Gastrocnemius medialis (tissue), 4 donors: Measurements from ENCODE around the gene RHOT1. TPM values are rescaled to one million over a fixed set of nuclear protein-coding genes. Genes with fewer than 3 reads are reported as not detected.

Source experiments
- ATAC-seq, 2 donors: fragments of 150-250 bp; one replicate each; pipeline ENCODE4 v1.9.1; 2016
- DNase-seq, 2 donors: peaks; one replicate each; pipeline ENCODE4 v3.0.0-alpha.2; 2019
- H3K27ac ChIP-seq, 4 donors: fragments of 200-600 bp; sonication (generic); 1 replicate in 1 of 4; 2 replicates in 3 of 4; pipeline ENCODE4 v1.5.1; 2016 to 2018; ENCODE audit warnings: mild to moderate bottlenecking in 2 of 4, moderate library complexity in 1 of 4
- H3K27me3 ChIP-seq, 3 donors: fragments of 200-600 bp; sonication (generic) in 2 of 3; 1 replicate in 1 of 3; 2 replicates in 2 of 3; pipeline versions ENCODE4 v1.5.1 to v1.6.0; 2016 to 2019; ENCODE audit warnings: mild to moderate bottlenecking in 1 of 3, moderate library complexity in 1 of 3
- H3K36me3 ChIP-seq, 2 donors: fragments of 200-600 bp; sonication (generic) in 1 of 2; one replicate each; pipeline ENCODE4 v1.5.1; 2017 to 2018
- H3K4me1 ChIP-seq, 2 donors: fragments of 200-600 bp; sonication (generic) in 1 of 2; one replicate each; pipeline ENCODE4 v1.5.1; 2016 to 2017; ENCODE audit warnings: mild to moderate bottlenecking in 2 of 2
- H3K4me3 ChIP-seq, 4 donors: fragments of 200-600 bp; sonication (generic) in 3 of 4; 1 replicate in 1 of 4; 2 replicates in 3 of 4; pipeline ENCODE4 v1.5.1; 2016 to 2019; ENCODE audit warnings: mild to moderate bottlenecking in 2 of 4
- H3K9me3 ChIP-seq, 3 donors: fragments of 200-600 bp; sonication (generic) in 2 of 3; 1 replicate in 1 of 3; 2 replicates in 2 of 3; pipeline ENCODE4 v1.5.1; 2016 to 2019
- CTCF ChIP-seq, 5 experiments: fragments of 450-650 bp in 3 of 5; fragments of 200-600 bp in 2 of 5; sonication (generic) in 2 of 5; IDR thresholded peaks in 4 of 5; conservative IDR thresholded peaks in 1 of 5; 1 replicate in 4 of 5; 2 replicates in 1 of 5; pipeline ENCODE4 v1.5.1; 2016 to 2019; ENCODE audit warnings: antibody characterized with exemption in 5 of 5, mild to moderate bottlenecking in 3 of 5, moderate library complexity in 3 of 5
- POLR2A ChIP-seq, 2 donors: fragments of 450-650 bp; IDR thresholded peaks; one replicate each; pipeline ENCODE4 v1.6.1; 2017; ENCODE audit warnings: antibody characterized with exemption in 2 of 2, mild to moderate bottlenecking in 2 of 2, moderate library complexity in 2 of 2
- in situ Hi-C, 4 donors: fragments of 200-750 bp; cut with MboI; loops; one replicate each; pipeline versions ENCODE4 v1.15.0 to v1.8.0; 2017; ENCODE audit warnings: low sequenced_read_pairs in 4 of 4
- intact Hi-C: fragments of 100-400 bp; cut with DNase I; formaldehyde crosslinking; loops from one replicate; pipeline ENCODE4 v1.15.1; 2023; ENCODE audit warnings: low total_unique reads
- total RNA-seq, 4 donors: library from RNA; depleted of rRNA; stranded (reverse); fragments of >200 nt; gene quantifications; one replicate each; pipeline versions ENCODE4 v1.1.0 to v1.2.3, GENCODE V29; 2016

RHOT1 gene
- total RNA-seq, 4 donors from 2014 or later = 30.8 to 67.5 (median 36.2) TPM

- no peaks in the 10 kb centered on the region for H3K4me1 ChIP-seq
- no peak overlapping the region for H3K27ac ChIP-seq
- intact Hi-C loops = no loop called here
- in situ Hi-C loops = no loop called here
- TF ChIP-seq POLR2A (IDR thresholded peaks at IDR 0.05) (no peak), CTCF (IDR thresholded peaks at IDR 0.05 in 4 of 5, conservative IDR thresholded peaks at IDR 0.05 in 1 of 5) (no peak)
- H3K4me3 ChIP-seq = no peak overlapping the region
- H3K27me3 ChIP-seq = no peaks in the 10 kb centered on the region
- peaks cover 0 to 11% of the 10 kb centered on the region in 2 donors for H3K36me3 ChIP-seq
- H3K9me3 ChIP-seq = no peaks in the 10 kb centered on the region
- DNase-seq (no peak), ATAC-seq (no peak)
Measured at GRCh38 chr17:32223703-32224102, 81.4 kb downstream of the RHOT1 start.

- Histone ChIP-seq H3K4me3 (no peak overlapping the region), H3K27me3 (no peaks in the 10 kb centered on the region), H3K4me1 (no peaks in the 10 kb centered on the region), H3K9me3 (no peaks in the 10 kb centered on the region), H3K27ac (no peak overlapping the region), H3K36me3 (peaks cover 0 to 11% of the 10 kb centered on the region in 2 donors)
- TF ChIP-seq POLR2A (IDR thresholded peaks at IDR 0.05) (no peak), CTCF (IDR thresholded peaks at IDR 0.05 in 4 of 5, conservative IDR thresholded peaks at IDR 0.05 in 1 of 5) (no peak)
- in situ Hi-C loops = no loop called here
- no peak for ATAC-seq
- DNase-seq = no peak
- intact Hi-C loops = no loop called here
Measured at GRCh38 chr17:32226886-32227285, 84.6 kb downstream of the RHOT1 start.

GRCh38 chr17:32227910-32228309 is 85.6 kb downstream of the RHOT1 start:
- H3K4me3 ChIP-seq = no peak overlapping the region
- no peaks in the 10 kb centered on the region for H3K9me3 ChIP-seq
- no peak for ATAC-seq
- no peaks in the 10 kb centered on the region for H3K27me3 ChIP-seq
- H3K36me3 ChIP-seq = peaks cover 0 to 11% of the 10 kb centered on the region in 2 donors
- in situ Hi-C loops (no loop called here), intact Hi-C loops (no loop called here)
- H3K27ac ChIP-seq = no peak overlapping the region
- no peak for TF ChIP-seq CTCF (IDR thresholded peaks at IDR 0.05 in 4 of 5, conservative IDR thresholded peaks at IDR 0.05 in 1 of 5)
- no peak for TF ChIP-seq POLR2A (IDR thresholded peaks at IDR 0.05)
- no peak for DNase-seq
- H3K4me1 ChIP-seq = no peaks in the 10 kb centered on the region

- TF ChIP-seq POLR2A (IDR thresholded peaks at IDR 0.05) (no peak), CTCF (IDR thresholded peaks at IDR 0.05 in 4 of 5, conservative IDR thresholded peaks at IDR 0.05 in 1 of 5) (no peak)
- H3K36me3 ChIP-seq = no peaks in the 10 kb centered on the region
- H3K4me3 ChIP-seq = no peak overlapping the region
- ATAC-seq = no peak
- intact Hi-C loops (no loop called here), in situ Hi-C loops (no loop called here)
- no peak overlapping the region for H3K27ac ChIP-seq
- no peaks in the 10 kb centered on the region for H3K27me3 ChIP-seq
- no peaks in the 10 kb centered on the region for H3K9me3 ChIP-seq
- no peaks in the 10 kb centered on the region for H3K4me1 ChIP-seq
- DNase-seq = no peak
Measured at GRCh38 chr17:32235588-32235987, 93.3 kb downstream of the RHOT1 start.

GRCh38 chr17:32239456-32239855 is 97.2 kb downstream of the RHOT1 start:
- Histone ChIP-seq H3K36me3 (no peaks in the 10 kb centered on the region), H3K27me3 (no peaks in the 10 kb centered on the region), H3K4me1 (no peaks in the 10 kb centered on the region), H3K27ac (no peak overlapping the region), H3K9me3 (no peaks in the 10 kb centered on the region), H3K4me3 (no peak overlapping the region)
- DNase-seq (no peak), ATAC-seq (no peak)
- TF ChIP-seq CTCF (IDR thresholded peaks at IDR 0.05 in 4 of 5, conservative IDR thresholded peaks at IDR 0.05 in 1 of 5) (no peak), POLR2A (IDR thresholded peaks at IDR 0.05) (no peak)
- in situ Hi-C loops (no loop called here), intact Hi-C loops (no loop called here)
